H9 (cell line): ENCODE measurements around the gene MITF. TPM values are rescaled to one million over a fixed set of nuclear protein-coding genes. Genes with fewer than 3 reads are reported as not detected.

Source experiments
- DNase-seq: peaks from one replicate; pipeline ENCODE4 v3.0.0-alpha.2; 2017
- H2AFZ ChIP-seq: one replicate; pipeline ENCODE4 v1.6.1; 2013; ENCODE audit warnings: mild to moderate bottlenecking, low read length, control low read depth, moderate library complexity
- H2AK5ac ChIP-seq: 2 replicates; pipeline ENCODE4 v1.6.1; 2013; ENCODE audit warnings: low read length, control low read depth, mixed read lengths; ENCODE audit not compliant: insufficient read length
- H2BK120ac ChIP-seq: one replicate; pipeline ENCODE4 v1.6.1; 2013; ENCODE audit warnings: low read depth, mild to moderate bottlenecking, low read length, control low read depth, inconsistent platforms; ENCODE audit not compliant: poor library complexity, severe bottlenecking
- H2BK12ac ChIP-seq: 2 replicates; pipeline ENCODE4 v1.6.1; 2013; ENCODE audit warnings: low read length, control low read depth, mixed read lengths, low read depth; ENCODE audit not compliant: insufficient read length
- H2BK15ac ChIP-seq: 2 replicates; pipeline ENCODE4 v1.6.1; 2013; ENCODE audit warnings: low read depth, low read length, control low read depth
- H2BK20ac ChIP-seq: one replicate; pipeline ENCODE4 v1.6.1; 2013; ENCODE audit warnings: low read depth, mild to moderate bottlenecking, low read length, control low read depth, inconsistent platforms; ENCODE audit not compliant: poor library complexity, severe bottlenecking
- H2BK5ac ChIP-seq: 2 replicates; pipeline ENCODE4 v1.6.1; 2013; ENCODE audit warnings: low read length, control low read depth, mixed read lengths; ENCODE audit not compliant: insufficient read length
- H3K14ac ChIP-seq: 2 replicates; pipeline ENCODE4 v1.6.1; 2013; ENCODE audit warnings: low read length, control low read depth; ENCODE audit not compliant: insufficient read depth
- H3K18ac ChIP-seq: 2 replicates; pipeline ENCODE4 v1.6.1; 2013; ENCODE audit warnings: low read depth, mild to moderate bottlenecking, mixed read lengths, low read length, control low read depth; ENCODE audit not compliant: insufficient read length
- H3K23ac ChIP-seq: 2 replicates; pipeline ENCODE4 v1.6.1; 2013; ENCODE audit warnings: low read length, control low read depth, mixed read lengths, low read depth; ENCODE audit not compliant: insufficient read length
- H3K23me2 ChIP-seq: 2 replicates; pipeline ENCODE4 v1.6.1; 2013; ENCODE audit warnings: low read depth, mild to moderate bottlenecking, mixed read lengths, low read length, control low read depth; ENCODE audit not compliant: insufficient read length, poor library complexity, severe bottlenecking
- H3K27ac ChIP-seq: 2 replicates; pipeline ENCODE4 v1.5.1; 2013; ENCODE audit warnings: low read length, control low read depth, mixed read lengths, low read depth; ENCODE audit not compliant: insufficient read length
- H3K27me3 ChIP-seq: 2 replicates; pipeline ENCODE4 v1.6.1; 2013; ENCODE audit warnings: low read length, control low read depth, inconsistent platforms; ENCODE audit not compliant: insufficient read depth
- H3K4ac ChIP-seq: 2 replicates; pipeline ENCODE4 v1.6.1; 2013; ENCODE audit warnings: low read depth, mild to moderate bottlenecking, control low read depth, inconsistent platforms, low read length, moderate library complexity
- H3K4me1 ChIP-seq: 2 replicates; pipeline ENCODE4 v1.6.1; 2013; ENCODE audit warnings: low read length, control low read depth, inconsistent platforms; ENCODE audit not compliant: insufficient read depth
- H3K4me2 ChIP-seq: 2 replicates; pipeline ENCODE4 v1.6.1; 2013; ENCODE audit warnings: low read length, control low read depth, mixed read lengths; ENCODE audit not compliant: insufficient read length, insufficient read depth
- H3K56ac ChIP-seq: 2 replicates; pipeline ENCODE4 v1.6.1; 2013; ENCODE audit warnings: low read depth, mild to moderate bottlenecking, mixed read lengths, low read length, control low read depth; ENCODE audit not compliant: insufficient read length
- H3K79me1 ChIP-seq: 2 replicates; pipeline ENCODE4 v1.6.1; 2013; ENCODE audit warnings: low read depth, mild to moderate bottlenecking, moderate library complexity, low read length, control low read depth, inconsistent platforms; ENCODE audit not compliant: insufficient read depth, poor library complexity, severe bottlenecking
- H3K79me2 ChIP-seq: 2 replicates; pipeline ENCODE4 v1.6.1; 2013; ENCODE audit warnings: low read length, control low read depth, inconsistent platforms; ENCODE audit not compliant: insufficient read depth
- H3K9ac ChIP-seq: 2 replicates; pipeline ENCODE4 v1.6.1; 2013; ENCODE audit warnings: low read length, control low read depth, mixed read lengths; ENCODE audit not compliant: insufficient read length; ENCODE audit errors: extremely low read depth
- H3K9me3 ChIP-seq: one replicate; pipeline ENCODE4 v1.6.1; 2013; ENCODE audit warnings: low read depth, low read length, inconsistent platforms; ENCODE audit not compliant: control insufficient read depth
- H3T11ph ChIP-seq: one replicate; pipeline ENCODE4 v1.6.1; 2013; ENCODE audit warnings: mild to moderate bottlenecking, low read length, control low read depth, inconsistent platforms
- H4K20me1 ChIP-seq: one replicate; pipeline ENCODE4 v1.6.1; 2013; ENCODE audit not compliant: control insufficient read depth, insufficient read length, insufficient read depth
- H4K5ac ChIP-seq: 2 replicates; pipeline ENCODE4 v1.6.1; 2013; ENCODE audit warnings: low read depth, mild to moderate bottlenecking, mixed read lengths, low read length, control low read depth; ENCODE audit not compliant: insufficient read length
- H4K8ac ChIP-seq: replicated peaks from 2 replicates; pipeline ENCODE4 v1.6.1; 2013; ENCODE audit warnings: low read length, control low read depth, mixed read lengths, low read depth; ENCODE audit not compliant: insufficient read length
- H4K91ac ChIP-seq: 2 replicates; pipeline ENCODE4 v1.6.1; 2013; ENCODE audit warnings: low read depth, mild to moderate bottlenecking, moderate library complexity, mixed read lengths, low read length, control low read depth; ENCODE audit not compliant: insufficient read length
- H3K27ac Mint-ChIP-seq, 3 experiments: 2 replicates in 2 of 3; 3 replicates in 1 of 3; pipeline ENCODE4 v1.8.0; 2020 to 2021; ENCODE audit warnings: mixed read lengths in 3 of 3, mild to moderate bottlenecking in 1 of 3, moderate library complexity in 1 of 3
- H3K27me3 Mint-ChIP-seq: 2 replicates; pipeline ENCODE4 v1.8.0; 2021; ENCODE audit warnings: low read depth, mild to moderate bottlenecking, moderate library complexity, mixed read lengths
- H3K36me3 Mint-ChIP-seq, 3 experiments: 2 replicates in 2 of 3; 3 replicates in 1 of 3; pipeline ENCODE4 v1.8.0; 2020 to 2021; ENCODE audit warnings: low read depth in 3 of 3, mixed read lengths in 3 of 3; ENCODE audit not compliant: insufficient read depth in 1 of 3
- H3K4me1 Mint-ChIP-seq, 2 experiments: 2 replicates each; pipeline ENCODE4 v1.8.0; 2020; ENCODE audit warnings: mixed read lengths in 2 of 2
- H3K4me3 Mint-ChIP-seq, 2 experiments: 2 replicates in 1 of 2; 3 replicates in 1 of 2; pipeline ENCODE4 v1.8.0; 2020 to 2021; ENCODE audit warnings: mild to moderate bottlenecking in 2 of 2, mixed read lengths in 2 of 2, moderate library complexity in 1 of 2
- H3K9me3 Mint-ChIP-seq, 2 experiments: 2 replicates in 1 of 2; 3 replicates in 1 of 2; pipeline ENCODE4 v1.8.0; 2020; ENCODE audit warnings: mild to moderate bottlenecking in 2 of 2, mixed read lengths in 2 of 2, moderate library complexity in 1 of 2
- CTCF ChIP-seq: fragments of 200-600 bp; sonication (generic); conservative IDR thresholded peaks from 3 replicates; pipeline ENCODE4 v1.8.0; 2021; ENCODE audit warnings: antibody characterized with exemption, mild to moderate bottlenecking
- WGBS: extraction: QIAGEN DNeasy Blood & Tissue Kit; methylation state at CpG from one replicate; pipeline ENCODE4 v1.1.7; 2013; ENCODE audit warnings: missing lambda C conversion rate, low lambda C conversion rate, mixed read lengths; ENCODE audit not compliant: insufficient read length; ENCODE audit errors: extremely low coverage; 5-methylcytosine and 5-hydroxymethylcytosine counted together
- total RNA-seq: library from RNA; stranded (reverse); gene quantifications from 2 replicates; pipeline ENCODE4 v1.2.1, GENCODE V29; 2021

Gene MITF
- total RNA-seq, 1 experiment from 2014 or later: 0.81 TPM

- H3K27ac ChIP-seq: no peak overlapping the region
- Mint-ChIP-seq H3K27me3 (no peaks in the 10 kb centered on the region; the same call in 1 of the 2 replicates), H3K27ac (no peak overlapping the region), H3K4me3 (no peak overlapping the region), H3K4me1 (no peaks in the 10 kb centered on the region), H3K36me3 (peaks cover 0 to 6% (median 0%) of the 10 kb centered on the region in 3 experiments; a peak in 2 of 7 replicates), H3K9me3 (peaks cover 5 to 15% of the 10 kb centered on the region in 2 experiments; a peak in 4 of 5 replicates)
- H3K23ac ChIP-seq: no peak overlapping the region
- no peaks in the 10 kb centered on the region for H3K79me2 ChIP-seq
- no peaks in the 10 kb centered on the region for H3K9me3 ChIP-seq
- H4K8ac ChIP-seq: no peak overlapping the region
- no peak overlapping the region for H4K5ac ChIP-seq
- no peak overlapping the region for H2BK15ac ChIP-seq
- H3K56ac ChIP-seq: no peak overlapping the region
- no peak overlapping the region for H3K14ac ChIP-seq
- no peaks in the 10 kb centered on the region for H3K4me1 ChIP-seq
- no peak overlapping the region for H2BK12ac ChIP-seq
- H3K4me2 ChIP-seq: no peak overlapping the region
- no peak for DNase-seq
- WGBS: no CpG with 5 or more reads among the region's 1 CpG
- H2AK5ac ChIP-seq: no peak overlapping the region
- no peak overlapping the region for H2BK5ac ChIP-seq
- H3K4ac ChIP-seq: no peak overlapping the region
- TF ChIP-seq CTCF: no peak
- H4K20me1 ChIP-seq: no peaks in the 10 kb centered on the region
- no peak overlapping the region for H2BK20ac ChIP-seq
- H3K23me2 ChIP-seq: no peaks in the 10 kb centered on the region
- H4K91ac ChIP-seq: no peak overlapping the region
- no peaks in the 10 kb centered on the region for H3K27me3 ChIP-seq
- H3K79me1 ChIP-seq: no peaks in the 10 kb centered on the region
- no peak overlapping the region for H2AFZ ChIP-seq
- H2BK120ac ChIP-seq: no peak overlapping the region
- H3K18ac ChIP-seq: no peak overlapping the region
- H3T11ph ChIP-seq: no peak overlapping the region
- no peak overlapping the region for H3K9ac ChIP-seq
Measured at GRCh38 chr3:69751074-69751476, 11.8 kb downstream of the MITF start.
